H9 (cell line): ENCODE measurements around the gene CAPN5. TPM values are rescaled to one million over a fixed set of nuclear protein-coding genes. Genes with fewer than 3 reads are reported as not detected.

Experiments used
- DNase-seq: peaks from one replicate; pipeline ENCODE4 v3.0.0-alpha.2; 2017
- H2AFZ ChIP-seq: one replicate; pipeline ENCODE4 v1.6.1; 2013; ENCODE audit warnings: mild to moderate bottlenecking, low read length, control low read depth, moderate library complexity
- H2AK5ac ChIP-seq: 2 replicates; pipeline ENCODE4 v1.6.1; 2013; ENCODE audit warnings: low read length, control low read depth, mixed read lengths; ENCODE audit not compliant: insufficient read length
- H2BK120ac ChIP-seq: one replicate; pipeline ENCODE4 v1.6.1; 2013; ENCODE audit warnings: low read depth, mild to moderate bottlenecking, low read length, control low read depth, inconsistent platforms; ENCODE audit not compliant: poor library complexity, severe bottlenecking
- H2BK12ac ChIP-seq: 2 replicates; pipeline ENCODE4 v1.6.1; 2013; ENCODE audit warnings: low read length, control low read depth, mixed read lengths, low read depth; ENCODE audit not compliant: insufficient read length
- H2BK15ac ChIP-seq: 2 replicates; pipeline ENCODE4 v1.6.1; 2013; ENCODE audit warnings: low read depth, low read length, control low read depth
- H2BK20ac ChIP-seq: one replicate; pipeline ENCODE4 v1.6.1; 2013; ENCODE audit warnings: low read depth, mild to moderate bottlenecking, low read length, control low read depth, inconsistent platforms; ENCODE audit not compliant: poor library complexity, severe bottlenecking
- H2BK5ac ChIP-seq: 2 replicates; pipeline ENCODE4 v1.6.1; 2013; ENCODE audit warnings: low read length, control low read depth, mixed read lengths; ENCODE audit not compliant: insufficient read length
- H3K14ac ChIP-seq: 2 replicates; pipeline ENCODE4 v1.6.1; 2013; ENCODE audit warnings: low read length, control low read depth; ENCODE audit not compliant: insufficient read depth
- H3K18ac ChIP-seq: 2 replicates; pipeline ENCODE4 v1.6.1; 2013; ENCODE audit warnings: low read depth, mild to moderate bottlenecking, mixed read lengths, low read length, control low read depth; ENCODE audit not compliant: insufficient read length
- H3K23ac ChIP-seq: 2 replicates; pipeline ENCODE4 v1.6.1; 2013; ENCODE audit warnings: low read length, control low read depth, mixed read lengths, low read depth; ENCODE audit not compliant: insufficient read length
- H3K23me2 ChIP-seq: 2 replicates; pipeline ENCODE4 v1.6.1; 2013; ENCODE audit warnings: low read depth, mild to moderate bottlenecking, mixed read lengths, low read length, control low read depth; ENCODE audit not compliant: insufficient read length, poor library complexity, severe bottlenecking
- H3K27ac ChIP-seq: 2 replicates; pipeline ENCODE4 v1.5.1; 2013; ENCODE audit warnings: low read length, control low read depth, mixed read lengths, low read depth; ENCODE audit not compliant: insufficient read length
- H3K27me3 ChIP-seq: 2 replicates; pipeline ENCODE4 v1.6.1; 2013; ENCODE audit warnings: low read length, control low read depth, inconsistent platforms; ENCODE audit not compliant: insufficient read depth
- H3K4ac ChIP-seq: 2 replicates; pipeline ENCODE4 v1.6.1; 2013; ENCODE audit warnings: low read depth, mild to moderate bottlenecking, control low read depth, inconsistent platforms, low read length, moderate library complexity
- H3K4me1 ChIP-seq: 2 replicates; pipeline ENCODE4 v1.6.1; 2013; ENCODE audit warnings: low read length, control low read depth, inconsistent platforms; ENCODE audit not compliant: insufficient read depth
- H3K4me2 ChIP-seq: 2 replicates; pipeline ENCODE4 v1.6.1; 2013; ENCODE audit warnings: low read length, control low read depth, mixed read lengths; ENCODE audit not compliant: insufficient read length, insufficient read depth
- H3K56ac ChIP-seq: 2 replicates; pipeline ENCODE4 v1.6.1; 2013; ENCODE audit warnings: low read depth, mild to moderate bottlenecking, mixed read lengths, low read length, control low read depth; ENCODE audit not compliant: insufficient read length
- H3K79me1 ChIP-seq: 2 replicates; pipeline ENCODE4 v1.6.1; 2013; ENCODE audit warnings: low read depth, mild to moderate bottlenecking, moderate library complexity, low read length, control low read depth, inconsistent platforms; ENCODE audit not compliant: insufficient read depth, poor library complexity, severe bottlenecking
- H3K79me2 ChIP-seq: 2 replicates; pipeline ENCODE4 v1.6.1; 2013; ENCODE audit warnings: low read length, control low read depth, inconsistent platforms; ENCODE audit not compliant: insufficient read depth
- H3K9ac ChIP-seq: 2 replicates; pipeline ENCODE4 v1.6.1; 2013; ENCODE audit warnings: low read length, control low read depth, mixed read lengths; ENCODE audit not compliant: insufficient read length; ENCODE audit errors: extremely low read depth
- H3K9me3 ChIP-seq: one replicate; pipeline ENCODE4 v1.6.1; 2013; ENCODE audit warnings: low read depth, low read length, inconsistent platforms; ENCODE audit not compliant: control insufficient read depth
- H3T11ph ChIP-seq: one replicate; pipeline ENCODE4 v1.6.1; 2013; ENCODE audit warnings: mild to moderate bottlenecking, low read length, control low read depth, inconsistent platforms
- H4K20me1 ChIP-seq: one replicate; pipeline ENCODE4 v1.6.1; 2013; ENCODE audit not compliant: control insufficient read depth, insufficient read length, insufficient read depth
- H4K5ac ChIP-seq: 2 replicates; pipeline ENCODE4 v1.6.1; 2013; ENCODE audit warnings: low read depth, mild to moderate bottlenecking, mixed read lengths, low read length, control low read depth; ENCODE audit not compliant: insufficient read length
- H4K8ac ChIP-seq: replicated peaks from 2 replicates; pipeline ENCODE4 v1.6.1; 2013; ENCODE audit warnings: low read length, control low read depth, mixed read lengths, low read depth; ENCODE audit not compliant: insufficient read length
- H4K91ac ChIP-seq: 2 replicates; pipeline ENCODE4 v1.6.1; 2013; ENCODE audit warnings: low read depth, mild to moderate bottlenecking, moderate library complexity, mixed read lengths, low read length, control low read depth; ENCODE audit not compliant: insufficient read length
- H3K27ac Mint-ChIP-seq, 3 experiments: 2 replicates in 2 of 3; 3 replicates in 1 of 3; pipeline ENCODE4 v1.8.0; 2020 to 2021; ENCODE audit warnings: mixed read lengths in 3 of 3, mild to moderate bottlenecking in 1 of 3, moderate library complexity in 1 of 3
- H3K27me3 Mint-ChIP-seq: 2 replicates; pipeline ENCODE4 v1.8.0; 2021; ENCODE audit warnings: low read depth, mild to moderate bottlenecking, moderate library complexity, mixed read lengths
- H3K36me3 Mint-ChIP-seq, 3 experiments: 2 replicates in 2 of 3; 3 replicates in 1 of 3; pipeline ENCODE4 v1.8.0; 2020 to 2021; ENCODE audit warnings: low read depth in 3 of 3, mixed read lengths in 3 of 3; ENCODE audit not compliant: insufficient read depth in 1 of 3
- H3K4me1 Mint-ChIP-seq, 2 experiments: 2 replicates each; pipeline ENCODE4 v1.8.0; 2020; ENCODE audit warnings: mixed read lengths in 2 of 2
- H3K4me3 Mint-ChIP-seq, 2 experiments: 2 replicates in 1 of 2; 3 replicates in 1 of 2; pipeline ENCODE4 v1.8.0; 2020 to 2021; ENCODE audit warnings: mild to moderate bottlenecking in 2 of 2, mixed read lengths in 2 of 2, moderate library complexity in 1 of 2
- H3K9me3 Mint-ChIP-seq, 2 experiments: 2 replicates in 1 of 2; 3 replicates in 1 of 2; pipeline ENCODE4 v1.8.0; 2020; ENCODE audit warnings: mild to moderate bottlenecking in 2 of 2, mixed read lengths in 2 of 2, moderate library complexity in 1 of 2
- WGBS: extraction: QIAGEN DNeasy Blood & Tissue Kit; methylation state at CpG from one replicate; pipeline ENCODE4 v1.1.7; 2013; ENCODE audit warnings: missing lambda C conversion rate, low lambda C conversion rate, mixed read lengths; ENCODE audit not compliant: insufficient read length; ENCODE audit errors: extremely low coverage; 5-methylcytosine and 5-hydroxymethylcytosine counted together
- total RNA-seq: library from RNA; stranded (reverse); gene quantifications from 2 replicates; pipeline ENCODE4 v1.2.1, GENCODE V29; 2021
- TF ChIP-seq, protein P1 (sequence below): fragments of 200-600 bp; sonication (generic); conservative IDR thresholded peaks from 3 replicates; pipeline ENCODE4 v1.8.0; 2021; ENCODE audit warnings: antibody characterized with exemption, mild to moderate bottlenecking

Gene CAPN5
- total RNA-seq, 1 experiment from 2014 or later = 16.7 TPM

DNA sequence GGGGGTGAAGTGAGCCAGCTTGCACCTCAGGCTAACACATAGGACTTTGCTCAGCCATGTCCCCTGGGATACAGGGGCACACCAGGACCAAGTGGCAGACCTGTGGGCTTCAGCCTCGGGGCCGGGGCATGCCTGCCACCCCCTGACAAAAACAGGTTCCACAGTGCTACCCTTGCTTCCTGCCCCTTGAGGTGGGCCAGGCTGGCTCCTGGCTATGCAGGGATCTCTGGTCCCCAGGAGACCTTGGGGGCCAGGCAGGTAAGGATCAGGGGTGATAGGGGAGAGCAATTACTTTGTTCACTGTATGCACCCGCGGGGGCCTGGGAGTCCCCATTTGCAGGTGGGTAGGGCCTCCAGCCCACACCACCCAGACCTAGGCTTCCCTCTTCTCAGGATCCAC lies 58.9 kb downstream of the CAPN5 start:
- Histone ChIP-seq H3K79me2 (no peaks in the 10 kb centered on the region), H3K23ac (no peak overlapping the region), H3K4me2 (no peak overlapping the region), H2AFZ (no peak overlapping the region), H3K79me1 (no peaks in the 10 kb centered on the region), H4K8ac (no peak overlapping the region), H2AK5ac (no peak overlapping the region), H2BK120ac (no peak overlapping the region), H3K56ac (no peak overlapping the region), H3T11ph (no peak overlapping the region), H3K23me2 (peaks cover 8% of the 10 kb centered on the region), H4K5ac (no peak overlapping the region), H3K4ac (no peak overlapping the region), H3K27me3 (no peaks in the 10 kb centered on the region), H4K20me1 (no peaks in the 10 kb centered on the region), H3K9me3 (no peaks in the 10 kb centered on the region), H3K27ac (no peak overlapping the region), H3K9ac (no peak overlapping the region), H2BK20ac (no peak overlapping the region), H2BK15ac (no peak overlapping the region), H3K18ac (no peak overlapping the region), H2BK12ac (no peak overlapping the region), H3K14ac (no peak overlapping the region), H2BK5ac (no peak overlapping the region), H3K4me1 (no peaks in the 10 kb centered on the region), H4K91ac (no peak overlapping the region)
- H3K4me1 Mint-ChIP-seq = peaks cover 24 to 27% of the 10 kb centered on the region in 2 experiments
- peaks cover 5% of the 10 kb centered on the region; the same call in 1 of the 2 replicates for H3K27me3 Mint-ChIP-seq
- H3K36me3 Mint-ChIP-seq = peaks cover 0 to 6% (median 5%) of the 10 kb centered on the region in 3 experiments; a peak in 6 of 7 replicates
- H3K27ac Mint-ChIP-seq = no peak overlapping the region
- DNase-seq = no peak
- TF ChIP-seq, protein P1, sequence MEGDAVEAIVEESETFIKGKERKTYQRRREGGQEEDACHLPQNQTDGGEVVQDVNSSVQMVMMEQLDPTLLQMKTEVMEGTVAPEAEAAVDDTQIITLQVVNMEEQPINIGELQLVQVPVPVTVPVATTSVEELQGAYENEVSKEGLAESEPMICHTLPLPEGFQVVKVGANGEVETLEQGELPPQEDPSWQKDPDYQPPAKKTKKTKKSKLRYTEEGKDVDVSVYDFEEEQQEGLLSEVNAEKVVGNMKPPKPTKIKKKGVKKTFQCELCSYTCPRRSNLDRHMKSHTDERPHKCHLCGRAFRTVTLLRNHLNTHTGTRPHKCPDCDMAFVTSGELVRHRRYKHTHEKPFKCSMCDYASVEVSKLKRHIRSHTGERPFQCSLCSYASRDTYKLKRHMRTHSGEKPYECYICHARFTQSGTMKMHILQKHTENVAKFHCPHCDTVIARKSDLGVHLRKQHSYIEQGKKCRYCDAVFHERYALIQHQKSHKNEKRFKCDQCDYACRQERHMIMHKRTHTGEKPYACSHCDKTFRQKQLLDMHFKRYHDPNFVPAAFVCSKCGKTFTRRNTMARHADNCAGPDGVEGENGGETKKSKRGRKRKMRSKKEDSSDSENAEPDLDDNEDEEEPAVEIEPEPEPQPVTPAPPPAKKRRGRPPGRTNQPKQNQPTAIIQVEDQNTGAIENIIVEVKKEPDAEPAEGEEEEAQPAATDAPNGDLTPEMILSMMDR = no peak
- H3K4me3 Mint-ChIP-seq = no peak overlapping the region
- no CpG with 5 or more reads among the region's 4 CpGs for WGBS
- H3K9me3 Mint-ChIP-seq = no peaks in the 10 kb centered on the region
